A673 (cell line): ENCODE measurements around the gene APC2. TPM values are rescaled to one million over a fixed set of nuclear protein-coding genes. Genes with fewer than 3 reads are reported as not detected.

Experiments
- BruUV-seq: library from RNA; stranded (reverse); fragments of 400-500 nt; replicated peaks from 2 replicates; lab custom pipeline; 2021; lab: Mats Ljungman, UMichigan
- CTCF ChIA-PET: fragments of 300-600 bp; sonication (Branson Sonifier 250); formaldehyde crosslinking; loops from one replicate; lab custom pipeline; 2022; ENCODE audit warnings: antibody characterized with exemption; lab: Charles Lee
- POLR2A ChIA-PET: fragments of 300-600 bp; sonication (Branson Sonifier 250); formaldehyde crosslinking; loops from one replicate; lab custom pipeline; 2022; ENCODE audit warnings: antibody characterized with exemption; ENCODE audit not compliant: low non-redundant PET; lab: Charles Lee
- DNase-seq: peaks from one replicate; pipeline ENCODE4 v3.0.0-alpha.2; 2015; ENCODE audit warnings: low spot score
- H3K27ac ChIP-seq: fragments of 200-600 bp; sonication (generic); 2 replicates; pipeline ENCODE4 v1.5.1; 2016; ENCODE audit warnings: mixed run types, low read depth, mild to moderate bottlenecking, mixed read lengths, antibody characterized with exemption, low read length; ENCODE audit not compliant: poor library complexity, severe bottlenecking
- H3K27me3 ChIP-seq: fragments of 200-600 bp; sonication (generic); replicated peaks from 2 replicates; pipeline ENCODE4 v1.6.1; 2017; ENCODE audit warnings: mixed run types, low read depth, mild to moderate bottlenecking, mixed read lengths, antibody characterized with exemption, low read length; ENCODE audit not compliant: insufficient read depth, poor library complexity
- H3K36me3 ChIP-seq: fragments of 200-600 bp; sonication (generic); 2 replicates; pipeline ENCODE4 v1.6.1; 2016; ENCODE audit warnings: mixed run types, mild to moderate bottlenecking, mixed read lengths, antibody characterized with exemption, low read length; ENCODE audit not compliant: insufficient read depth, poor library complexity, severe bottlenecking
- H3K4me1 ChIP-seq: fragments of 200-600 bp; sonication (generic); 2 replicates; pipeline ENCODE4 v1.6.1; 2017; ENCODE audit warnings: mixed run types, mild to moderate bottlenecking, mixed read lengths, antibody characterized with exemption, low read length; ENCODE audit not compliant: insufficient read depth, poor library complexity, severe bottlenecking
- H3K4me3 ChIP-seq: fragments of 200-600 bp; sonication (generic); 2 replicates; pipeline ENCODE4 v1.5.1; 2016; ENCODE audit warnings: low read depth, mixed run types, mild to moderate bottlenecking, mixed read lengths, low read length; ENCODE audit not compliant: poor library complexity, severe bottlenecking
- H3K9me3 ChIP-seq: fragments of 200-600 bp; sonication (generic); 2 replicates; pipeline ENCODE4 v1.6.1; 2016; ENCODE audit warnings: mixed run types, low read depth, mild to moderate bottlenecking, mixed read lengths, antibody characterized with exemption, low read length; ENCODE audit not compliant: poor library complexity, severe bottlenecking
- EZH2 ChIP-seq: fragments of 200-600 bp; sonication (generic); IDR thresholded peaks from 2 replicates; pipeline ENCODE4 v1.6.1; 2017; ENCODE audit warnings: borderline replicate concordance, low read depth, mild to moderate bottlenecking, mixed read lengths, antibody characterized with exemption, low read length; ENCODE audit not compliant: poor library complexity, severe bottlenecking
- intact Hi-C: fragments of 100-400 bp; cut with micrococcal nuclease; formaldehyde crosslinking; loops from one replicate; pipeline ENCODE4 v1.10.0; 2022; ENCODE audit not compliant: unreplicated experiment
- total RNA-seq: library from RNA; stranded (reverse); gene quantifications from 2 replicates; pipeline ENCODE4 v1.2.3, GENCODE V29; 2021
- TF ChIP-seq, protein P1 (sequence below): fragments of 300-800, 200-600 bp; sonication (generic); conservative IDR thresholded peaks from 2 replicates; pipeline ENCODE4 v1.5.1; 2017; ENCODE audit warnings: low read depth, mild to moderate bottlenecking, antibody characterized with exemption, low read length, moderate library complexity, mixed read lengths

APC2 gene
- total RNA-seq, 1 experiment from 2014 or later, result 1.3 TPM

DNA sequence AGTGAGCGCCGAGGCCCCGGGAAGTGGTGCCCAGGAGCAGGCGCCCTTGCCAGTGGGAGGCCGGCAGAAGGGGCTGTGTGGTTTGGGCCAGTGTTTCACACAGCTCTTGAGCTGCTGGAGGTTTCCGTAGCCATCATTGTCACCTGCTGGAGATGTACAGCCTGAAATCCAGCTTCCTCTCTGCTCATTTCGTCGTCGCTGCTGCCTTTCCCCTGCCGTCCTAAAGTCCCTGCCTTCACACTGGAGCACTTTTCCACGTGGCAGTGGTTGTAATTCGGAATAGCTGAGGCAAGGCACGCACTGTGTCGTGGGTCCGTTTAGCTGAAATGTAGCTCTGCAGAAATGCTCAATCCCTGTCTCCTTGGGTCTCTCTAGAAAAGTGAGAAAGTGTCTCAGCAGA is 29.3 kb upstream of the APC2 start:
- ChIA-PET CTCF (no interaction called here), POLR2A (interaction anchor here (0.6 kb wide), 1 partner anchor 221 kb away, joined by 5 read pairs; no protein-coding TSS in a partner anchor)
- Histone ChIP-seq H3K36me3 (peaks cover 82% of the 10 kb centered on the region), H3K4me1 (peaks cover 16% of the 10 kb centered on the region), H3K4me3 (no peak overlapping the region), H3K27me3 (no peaks in the 10 kb centered on the region), H3K27ac (no peak overlapping the region), H3K9me3 (no peaks in the 10 kb centered on the region)
- intact Hi-C loops, result no loop called here
- TF ChIP-seq EZH2, result no peak
- TF ChIP-seq, protein P1, sequence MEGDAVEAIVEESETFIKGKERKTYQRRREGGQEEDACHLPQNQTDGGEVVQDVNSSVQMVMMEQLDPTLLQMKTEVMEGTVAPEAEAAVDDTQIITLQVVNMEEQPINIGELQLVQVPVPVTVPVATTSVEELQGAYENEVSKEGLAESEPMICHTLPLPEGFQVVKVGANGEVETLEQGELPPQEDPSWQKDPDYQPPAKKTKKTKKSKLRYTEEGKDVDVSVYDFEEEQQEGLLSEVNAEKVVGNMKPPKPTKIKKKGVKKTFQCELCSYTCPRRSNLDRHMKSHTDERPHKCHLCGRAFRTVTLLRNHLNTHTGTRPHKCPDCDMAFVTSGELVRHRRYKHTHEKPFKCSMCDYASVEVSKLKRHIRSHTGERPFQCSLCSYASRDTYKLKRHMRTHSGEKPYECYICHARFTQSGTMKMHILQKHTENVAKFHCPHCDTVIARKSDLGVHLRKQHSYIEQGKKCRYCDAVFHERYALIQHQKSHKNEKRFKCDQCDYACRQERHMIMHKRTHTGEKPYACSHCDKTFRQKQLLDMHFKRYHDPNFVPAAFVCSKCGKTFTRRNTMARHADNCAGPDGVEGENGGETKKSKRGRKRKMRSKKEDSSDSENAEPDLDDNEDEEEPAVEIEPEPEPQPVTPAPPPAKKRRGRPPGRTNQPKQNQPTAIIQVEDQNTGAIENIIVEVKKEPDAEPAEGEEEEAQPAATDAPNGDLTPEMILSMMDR, result no peak
- BruUV-seq, result no TSS peak
- no peak for DNase-seq

DNA sequence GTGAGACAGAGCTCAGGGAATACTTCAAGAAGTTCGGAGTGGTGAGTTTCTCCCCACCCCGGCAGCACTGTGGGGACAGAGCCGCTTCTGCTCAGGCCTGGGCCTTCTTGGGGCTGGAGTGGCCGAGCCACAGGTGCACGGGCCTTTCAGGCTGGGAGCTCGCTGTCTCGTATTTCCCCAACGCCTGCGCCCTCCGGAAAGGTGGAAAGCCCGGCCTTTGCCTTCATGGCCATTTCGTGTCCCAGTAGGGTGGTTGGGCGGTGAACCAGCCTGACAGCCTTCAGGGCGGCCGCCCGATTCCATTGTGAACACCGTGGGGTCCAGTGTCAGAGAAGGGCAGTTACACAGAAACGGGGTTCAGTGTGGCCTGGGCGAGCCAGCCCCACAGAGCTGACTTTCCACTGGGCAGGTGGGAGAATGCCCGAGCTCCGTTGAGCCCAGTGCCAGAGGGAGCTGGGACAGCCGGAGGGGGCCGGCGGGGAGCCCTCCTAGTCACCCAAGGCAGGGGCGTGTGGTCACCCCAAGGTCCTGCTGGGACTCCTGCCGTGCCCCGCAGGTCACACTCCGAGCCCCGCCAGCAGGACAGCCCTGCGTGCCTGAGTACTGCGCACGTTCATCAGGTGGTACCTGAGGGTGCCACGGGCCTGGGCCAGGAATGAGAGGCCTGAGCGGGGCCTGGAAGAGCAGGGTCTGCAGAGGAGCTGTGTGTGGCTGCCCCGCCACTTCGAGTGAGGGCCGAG is 28.5 kb upstream of the APC2 start:
- H3K36me3 ChIP-seq, result peaks cover 90% of the 10 kb centered on the region
- no peak overlapping the region for H3K4me3 ChIP-seq
- H3K27me3 ChIP-seq, result no peaks in the 10 kb centered on the region
- H3K27ac ChIP-seq, result no peak overlapping the region
- no TSS peak for BruUV-seq
- no peaks in the 10 kb centered on the region for H3K9me3 ChIP-seq
- ChIA-PET CTCF (no interaction called here), POLR2A (interaction anchor here (0.6 kb wide), 1 partner anchor 185 kb away, joined by 3 read pairs; no protein-coding TSS in a partner anchor)
- DNase-seq, result no peak
- H3K4me1 ChIP-seq, result peaks cover 8% of the 10 kb centered on the region
- TF ChIP-seq, protein P1, result no peak
- no peak for TF ChIP-seq EZH2
- intact Hi-C loops, result no loop called here

DNA sequence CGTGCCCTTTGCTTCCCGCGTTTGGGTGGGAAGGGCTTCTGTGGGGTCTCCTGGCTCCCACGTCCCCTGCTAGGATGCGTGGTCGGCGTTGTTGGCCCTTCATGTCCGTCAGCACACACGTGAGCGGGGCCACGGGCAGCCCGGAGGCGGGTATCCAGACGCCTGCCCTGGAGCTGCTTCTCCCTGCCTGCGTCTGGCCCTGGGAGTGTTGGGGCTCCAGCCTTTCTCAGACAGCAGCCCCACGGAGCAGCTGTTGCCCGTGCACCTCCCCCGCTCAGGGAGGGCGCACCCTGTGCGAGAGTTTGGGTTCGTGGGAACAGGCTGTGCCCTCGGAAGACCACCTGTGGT is 28.0 kb upstream of the APC2 start:
- Histone ChIP-seq H3K27me3 (no peaks in the 10 kb centered on the region), H3K9me3 (no peaks in the 10 kb centered on the region), H3K4me3 (no peak overlapping the region), H3K36me3 (peaks cover 96% of the 10 kb centered on the region), H3K4me1 (peaks cover 2% of the 10 kb centered on the region), H3K27ac (no peak overlapping the region)
- ChIA-PET POLR2A (interaction anchor here (0.6 kb wide), 1 partner anchor 184 kb away, joined by 3 read pairs; no protein-coding TSS in a partner anchor), CTCF (no interaction called here)
- TF ChIP-seq, protein P1, result no peak
- no peak for TF ChIP-seq EZH2
- no peak for DNase-seq
- no TSS peak for BruUV-seq
- intact Hi-C loops, result no loop called here
